HUDEP-2 (cell line): ENCODE data around the gene STRA8.
A peak's percentile ranks its signal among the peaks of the same experiment; 100 is the strongest.
"Not testable (repeated sequence)": the region's sequence is repeated elsewhere in the genome, so short reads cannot be mapped to it uniquely, and the experiment has no call there.

Experiments used
- DNase-seq, 76 experiments: peaks; one replicate each; lab custom pipeline; 2025; ENCODE audit not compliant: unreplicated experiment in 76 of 76; lab: John Stamatoyannopoulos, UW

STRA8 gene

GRCh38 chr7:135204341-135204749, 29.3 kb upstream of the STRA8 start:
- no peak for DNase-seq

- no peak for DNase-seq
These were observed 28.8 kb upstream of the STRA8 start for GRCh38 chr7:135204876-135205275.

- DNase-seq, result no peak
These were observed 27.8 kb upstream of the STRA8 start for GRCh38 chr7:135205850-135206249.

- no peak for DNase-seq
These were observed 26.7 kb upstream of the STRA8 start for GRCh38 chr7:135206941-135207391.

GRCh38 chr7:135207406-135208101, 26.1 kb upstream of the STRA8 start:
- peak in 17 of 76 experiments; percentile 4 to 30 (median 12) for DNase-seq

GRCh38 chr7:135208102-135208793, 25.4 kb upstream of the STRA8 start:
- peak in 11 of 76 experiments; percentile 2 to 36 (median 9) for DNase-seq

GRCh38 chr7:135209225-135209834, 24.3 kb upstream of the STRA8 start:
- DNase-seq, result no peak

GRCh38 chr7:135210888-135211178, 22.8 kb upstream of the STRA8 start:
- peak in 4 of 76 experiments; percentile 26 to 38 (median 26) for DNase-seq

GRCh38 chr7:135211179-135211945, 22.3 kb upstream of the STRA8 start, which contains the start of gene WDR91:
Gene WDR91, minus strand, starts transcription at chr7:135211526. Its CDS starts 24 bp downstream, at chr7:135211502.
- peak in 74 of 76 experiments; percentile 30 to 97 (median 88) for DNase-seq

GRCh38 chr7:135211946-135212685, 21.5 kb upstream of the STRA8 start:
- DNase-seq, result peak in 1 of 76 experiments; percentile 33

- no peak for DNase-seq
These were observed 19.8 kb upstream of the STRA8 start for GRCh38 chr7:135213831-135214230.

- DNase-seq, result no peak
These were observed 18.5 kb upstream of the STRA8 start for GRCh38 chr7:135215180-135215579.

- no peak for DNase-seq
These were observed 17.9 kb upstream of the STRA8 start for GRCh38 chr7:135215698-135216097.

- DNase-seq, result no peak
These were observed 15.8 kb upstream of the STRA8 start for GRCh38 chr7:135217645-135218509.

GRCh38 chr7:135224027-135224426, 9.6 kb upstream of the STRA8 start:
- no peak for DNase-seq

GRCh38 chr7:135231686-135232085, 2.0 kb upstream of the STRA8 start:
- no peak for DNase-seq

- no peak for DNase-seq
These were observed 1.6 kb upstream of the STRA8 start for GRCh38 chr7:135232087-135232486.

GRCh38 chr7:135232720-135233119, 918 bp upstream of the STRA8 start:
- peak in 8 of 76 experiments; percentile 1 to 29 (median 6) for DNase-seq

- DNase-seq, result not testable (repeated sequence)
These were observed 457 bp downstream of the STRA8 start for GRCh38 chr7:135234095-135234494.
